Adrenal gland (tissue), 12 donors: ENCODE data around the gene AMMECR1. TPM values are rescaled to one million over a fixed set of nuclear protein-coding genes. Genes with fewer than 3 reads are reported as not detected.

Experiments used
- DNase-seq, 7 donors: peaks; one replicate each; pipeline ENCODE4 v3.0.0-alpha.2; 2019 to 2020
- H3K27ac ChIP-seq, 5 donors: fragments of 200-600 bp; sonication (generic) in 4 of 5; 1 replicate in 3 of 5; 2 replicates in 2 of 5; pipeline versions ENCODE4 v1.5.1 to v1.8.0; 2016 to 2020; ENCODE audit warnings: mild to moderate bottlenecking in 1 of 5
- H3K27me3 ChIP-seq: fragments of 200-600 bp; 2 replicates; pipeline ENCODE4 v1.8.0; 2021
- H3K36me3 ChIP-seq, 2 donors: fragments of 200-600 bp; replicated peaks in 1 of 2; 1 replicate in 1 of 2; 2 replicates in 1 of 2; pipeline versions ENCODE4 v1.5.1 to v1.8.0; 2018 to 2022
- H3K4me1 ChIP-seq, 2 donors: fragments of 200-600 bp; replicated peaks in 1 of 2; 1 replicate in 1 of 2; 2 replicates in 1 of 2; pipeline versions ENCODE4 v1.5.1 to v1.8.0; 2018 to 2021
- H3K4me3 ChIP-seq, 4 donors: fragments of 200-600 bp; sonication (generic) in 3 of 4; one replicate each; pipeline ENCODE4 v1.5.1; 2016 to 2018
- H3K9me3 ChIP-seq, 3 donors: fragments of 200-600 bp; sonication (generic) in 1 of 3; replicated peaks in 1 of 3; 1 replicate in 2 of 3; 2 replicates in 1 of 3; pipeline versions ENCODE4 v1.5.1 to v1.8.0; 2016 to 2021
- CTCF ChIP-seq, 6 experiments: fragments of 450-650 bp in 4 of 6; fragments of 200-600 bp in 2 of 6; sonication (generic) in 1 of 6; IDR thresholded peaks; 1 replicate in 5 of 6; 2 replicates in 1 of 6; pipeline versions ENCODE4 v1.5.1 to v1.8.0; 2016 to 2021; ENCODE audit warnings: antibody characterized with exemption in 6 of 6, mild to moderate bottlenecking in 2 of 6, moderate library complexity in 1 of 6
- POLR2A ChIP-seq, 2 donors: fragments of 450-650 bp; IDR thresholded peaks; one replicate each; pipeline ENCODE4 v1.6.1; 2017; ENCODE audit warnings: antibody characterized with exemption in 2 of 2, mild to moderate bottlenecking in 2 of 2, moderate library complexity in 1 of 2
- WGBS, 4 donors: extraction: QIAGEN DNeasy Blood & Tissue Kit in 2 of 4; methylation state at CpG; one replicate each; pipeline versions ENCODE4 v1.1.5 to v1.1.7; 2013 to 2017; 5-methylcytosine and 5-hydroxymethylcytosine counted together
- intact Hi-C, 2 donors: fragments of 100-400 bp; cut with DNase I; formaldehyde crosslinking; loops; one replicate each; pipeline versions ENCODE4 v1.14.1 to v1.15.0; 2022 to 2023
- polyA plus RNA-seq, 3 donors: library from polyadenylated mRNA; stranded (reverse); fragments of 200-250 nt in 2 of 3; fragments of 350-450 nt in 1 of 3; fragmentation: Illumina TruSeq in 1 of 3; extraction: RNeasy Lipid Tissue Mini Kit (QIAGEN cat#74804) in 1 of 3; gene quantifications; one replicate each; pipeline ENCODE4 v1.2.3, GENCODE V29; 2013 to 2014
- total RNA-seq, 9 donors: library from RNA; depleted of rRNA in 4 of 9; stranded (reverse); fragments of >200 nt in 4 of 9; fragments of 120-200 nt in 1 of 9; fragmentation: NEBNext Ultra II Directional in 1 of 9; extraction: Animal tissue kit (Norgen Biotek cat#: 25700) in 1 of 9; gene quantifications; one replicate each; pipeline versions ENCODE4 v1.1.0 to v1.2.4, GENCODE V29; 2013 to 2023
- donor health status: healthy with polysubstance abuse.
- donor health status: Bipolar disorder and iron deficiency.
- donor health status: DM: yes; HTN: yes; CAD: no.
- donor health status: DM: no; HTN: no; CAD: no.
- donor health status: DM: no; HTN: no; CAD: no.
- donor health status: DM: yes; HTN: yes; CAD: no.

The AMMECR1 gene
- total and polyA plus RNA-seq, 12 donors = 2.6 to 20.1 (median 7.8) TPM

GRCh38 chrX:110268886-110269285, 49.0 kb downstream of the AMMECR1 start:
- 33 to 68% (median 58%) methylated on average over 1 of the region's 1 CpG for WGBS, 4 donors
- Histone ChIP-seq H3K36me3 (no peaks in the 10 kb centered on the region), H3K9me3 (no peaks in the 10 kb centered on the region)

GRCh38 chrX:110268395-110268794, 49.5 kb downstream of the AMMECR1 start:
- no peak for DNase-seq
- intact Hi-C loops = no loop called here
- TF ChIP-seq CTCF (IDR thresholded peaks at IDR 0.05) (no peak), POLR2A (IDR thresholded peaks at IDR 0.05) (no peak)
- 47 to 61% (median 52%) methylated on average over 6 of the region's 6 CpGs for WGBS, 4 donors
- Histone ChIP-seq H3K9me3 (no peaks in the 10 kb centered on the region), H3K4me1 (no peaks in the 10 kb centered on the region), H3K27ac (no peak overlapping the region), H3K27me3 (no peaks in the 10 kb centered on the region), H3K36me3 (no peaks in the 10 kb centered on the region), H3K4me3 (no peak overlapping the region)

More at GRCh38 chrX:110268886-110269285, 49.0 kb downstream of the AMMECR1 start:
- Histone ChIP-seq H3K4me3 (no peak overlapping the region), H3K4me1 (no peaks in the 10 kb centered on the region), H3K27ac (no peak overlapping the region), H3K27me3 (no peaks in the 10 kb centered on the region)
- intact Hi-C loops = no loop called here
- DNase-seq = no peak
- TF ChIP-seq CTCF (IDR thresholded peaks at IDR 0.05) (no peak), POLR2A (IDR thresholded peaks at IDR 0.05) (no peak)

- H3K27ac ChIP-seq = no peak overlapping the region
These were observed 50.0 kb downstream of the AMMECR1 start for GRCh38 chrX:110267874-110268273.

GRCh38 chrX:110265661-110266060, 52.2 kb downstream of the AMMECR1 start:
- Histone ChIP-seq H3K4me3 (no peak overlapping the region), H3K27ac (no peak overlapping the region), H3K9me3 (no peaks in the 10 kb centered on the region), H3K36me3 (no peaks in the 10 kb centered on the region), H3K4me1 (no peaks in the 10 kb centered on the region), H3K27me3 (no peaks in the 10 kb centered on the region)
- no peak for DNase-seq
- intact Hi-C loops = no loop called here
- no peak for TF ChIP-seq POLR2A (IDR thresholded peaks at IDR 0.05)
- TF ChIP-seq CTCF (IDR thresholded peaks at IDR 0.05) = no peak

More at GRCh38 chrX:110267874-110268273, 50.0 kb downstream of the AMMECR1 start:
- TF ChIP-seq POLR2A (IDR thresholded peaks at IDR 0.05) (no peak), CTCF (IDR thresholded peaks at IDR 0.05) (no peak)
- H3K4me3 ChIP-seq = no peak overlapping the region
- H3K9me3 ChIP-seq = no peaks in the 10 kb centered on the region
- DNase-seq = no peak
- H3K4me1 ChIP-seq = no peaks in the 10 kb centered on the region
- H3K27me3 ChIP-seq = no peaks in the 10 kb centered on the region
- no peaks in the 10 kb centered on the region for H3K36me3 ChIP-seq
- intact Hi-C loops = no loop called here
- 52 to 85% (median 63%) methylated on average over 2 of the region's 2 CpGs for WGBS, 4 donors
